HepG2 (cell line): Measurements from ENCODE around the gene SH2B2. TPM values are rescaled to one million over a fixed set of nuclear protein-coding genes. Genes with fewer than 3 reads are reported as not detected.

Source experiments
- CREB3 ChIP-seq: sonication (generic); formaldehyde crosslinking; IDR thresholded peaks from 2 replicates; pipeline ENCODE4 v1.5.0; 2020; ENCODE audit warnings: missing genetic modification reagents
- EHMT2 ChIP-seq: fragments of 200-600 bp; sonication (generic); IDR thresholded peaks from 2 replicates; pipeline ENCODE4 v1.7.0; 2017; ENCODE audit warnings: antibody characterized with exemption, low read depth, low read length, borderline replicate concordance
- KLF9 ChIP-seq: IDR thresholded peaks from 2 replicates; pipeline ENCODE4 v1.6.1; 2016; ENCODE audit warnings: low read depth
- MXD1 ChIP-seq: sonication (generic); formaldehyde crosslinking; IDR thresholded peaks from 2 replicates; pipeline ENCODE4 v1.4.0; 2020; ENCODE audit warnings: mild to moderate bottlenecking, missing genetic modification reagents
- PATZ1 ChIP-seq: sonication (generic); formaldehyde crosslinking; IDR thresholded peaks from 2 replicates; pipeline ENCODE4 v1.4.0; 2020; ENCODE audit warnings: missing genetic modification reagents
- PITX1 ChIP-seq: sonication (generic); formaldehyde crosslinking; IDR thresholded peaks from 2 replicates; pipeline ENCODE4 v1.5.1; 2020; ENCODE audit warnings: mild to moderate bottlenecking, missing genetic modification reagents
- RERE ChIP-seq: IDR thresholded peaks from 2 replicates; pipeline ENCODE4 v1.6.1; 2016; ENCODE audit warnings: low read depth, missing genetic modification reagents, missing compliant biosample characterization
- THAP11 ChIP-seq: IDR thresholded peaks from 2 replicates; pipeline ENCODE4 v1.6.1; 2016; ENCODE audit warnings: missing biosample characterization, missing genetic modification reagents
- ZBTB38 ChIP-seq: sonication (generic); formaldehyde crosslinking; IDR thresholded peaks from 2 replicates; pipeline ENCODE4 v1.5.1; 2020; ENCODE audit warnings: mild to moderate bottlenecking, missing genetic modification reagents
- ZFX ChIP-seq: sonication (generic); formaldehyde crosslinking; IDR thresholded peaks from 2 replicates; pipeline ENCODE4 v1.4.0; 2020; ENCODE audit warnings: mild to moderate bottlenecking, low read depth, missing genetic modification reagents, moderate library complexity
- ZNF136 ChIP-seq: sonication (generic); formaldehyde crosslinking; IDR thresholded peaks from 2 replicates; pipeline ENCODE4 v1.8.1; 2022; ENCODE audit warnings: low read depth, mild to moderate bottlenecking, moderate library complexity, missing genetic modification reagents
- ZNF230 ChIP-seq: sonication (generic); formaldehyde crosslinking; IDR thresholded peaks from 2 replicates; pipeline ENCODE4 v1.4.0; 2020; ENCODE audit warnings: mild to moderate bottlenecking, missing genetic modification reagents
- ZNF335 ChIP-seq: sonication (generic); formaldehyde crosslinking; IDR thresholded peaks from 2 replicates; pipeline ENCODE4 v1.4.0; 2020; ENCODE audit warnings: missing genetic modification reagents
- ZNF83 ChIP-seq: sonication (generic); formaldehyde crosslinking; IDR thresholded peaks from 2 replicates; pipeline ENCODE4 v1.4.0; 2020; ENCODE audit warnings: missing genetic modification reagents, mild to moderate bottlenecking, borderline replicate concordance
- polyA plus RNA-seq, 8 experiments: library from polyadenylated mRNA; depleted of rRNA in 3 of 8; stranded (reverse) in 7 of 8; unstranded in 1 of 8; fragments of >200 nt; fragmentation: Illumina TruSeq in 4 of 8; extraction: Trizol in 4 of 8; gene quantifications; 2 replicates each; pipeline versions ENCODE4 v1.2.1 to v1.2.3, GENCODE V29; 2011 to 2016; ENCODE audit warnings: low read depth in 4 of 8, missing spikeins in 1 of 8, mixed read lengths in 1 of 8; ENCODE audit not compliant: insufficient read depth in 1 of 8
- total RNA-seq, 5 experiments: library from RNA; depleted of rRNA; stranded (reverse); fragments of >200 nt; fragmentation: Illumina TruSeq; extraction: Trizol; gene quantifications; 2 replicates each; pipeline ENCODE4 v1.2.3, GENCODE V29; 2016; ENCODE audit warnings: low read depth in 1 of 5
- TF ChIP-seq, protein P1 (sequence below): IDR thresholded peaks from 2 replicates; pipeline ENCODE4 v1.6.1; 2016; ENCODE audit warnings: control low read depth
- TF ChIP-seq, protein P2 (sequence below): sonication (generic); formaldehyde crosslinking; IDR thresholded peaks from 2 replicates; pipeline ENCODE4 v1.4.0; 2020; ENCODE audit warnings: mild to moderate bottlenecking, missing genetic modification reagents

The SH2B2 gene
- total and polyA plus RNA-seq, 2 of the 13 experiments (the other 11 are each of a cell fraction or from before 2014, with no cell fraction given): 0.46 to 1.3 TPM

GRCh38 chr7:102286237-102287110 is at the start of gene SH2B2 (continued):
- no peak for TF ChIP-seq RERE (CRISPR knock-in tag)
- no peak for TF ChIP-seq ZNF230 (CRISPR knock-in tag)
- TF ChIP-seq CREB3 (CRISPR knock-in tag): peak; percentile 41; the same call in 1 of the 2 replicates
- TF ChIP-seq PITX1: peak; percentile 67
- 0 out of 2 replicates have a peak, but pooled peaks have one; percentile 44 for TF ChIP-seq ZNF335 (CRISPR knock-in tag)
- no peak for TF ChIP-seq EHMT2
- TF ChIP-seq ZNF136 (CRISPR knock-in tag): 0 out of 2 replicates have a peak, but pooled peaks have one; percentile 51
- TF ChIP-seq ZBTB38 (CRISPR knock-in tag): peak; percentile 38; the same call in 1 of the 2 replicates
- peak; percentile 74; the same call in 1 of the 2 replicates for TF ChIP-seq ZNF83 (CRISPR knock-in tag)
- TF ChIP-seq PATZ1 (CRISPR knock-in tag): peak; percentile 90
- peak; percentile 44; the same call in 1 of the 2 replicates for TF ChIP-seq THAP11 (CRISPR knock-in tag)
- peak; percentile 58; the same call in 1 of the 2 replicates for TF ChIP-seq MXD1 (CRISPR knock-in tag)
- TF ChIP-seq KLF9 (CRISPR knock-in tag): peak; percentile 79; the same call in 1 of the 2 replicates
- TF ChIP-seq, protein P1, sequence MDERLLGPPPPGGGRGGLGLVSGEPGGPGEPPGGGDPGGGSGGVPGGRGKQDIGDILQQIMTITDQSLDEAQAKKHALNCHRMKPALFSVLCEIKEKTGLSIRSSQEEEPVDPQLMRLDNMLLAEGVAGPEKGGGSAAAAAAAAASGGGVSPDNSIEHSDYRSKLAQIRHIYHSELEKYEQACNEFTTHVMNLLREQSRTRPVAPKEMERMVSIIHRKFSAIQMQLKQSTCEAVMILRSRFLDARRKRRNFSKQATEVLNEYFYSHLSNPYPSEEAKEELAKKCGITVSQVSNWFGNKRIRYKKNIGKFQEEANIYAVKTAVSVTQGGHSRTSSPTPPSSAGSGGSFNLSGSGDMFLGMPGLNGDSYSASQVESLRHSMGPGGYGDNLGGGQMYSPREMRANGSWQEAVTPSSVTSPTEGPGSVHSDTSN: 0 out of 2 replicates have a peak, but pooled peaks have one; percentile 11
- TF ChIP-seq ZFX: peak; percentile 80
- TF ChIP-seq, protein P2, sequence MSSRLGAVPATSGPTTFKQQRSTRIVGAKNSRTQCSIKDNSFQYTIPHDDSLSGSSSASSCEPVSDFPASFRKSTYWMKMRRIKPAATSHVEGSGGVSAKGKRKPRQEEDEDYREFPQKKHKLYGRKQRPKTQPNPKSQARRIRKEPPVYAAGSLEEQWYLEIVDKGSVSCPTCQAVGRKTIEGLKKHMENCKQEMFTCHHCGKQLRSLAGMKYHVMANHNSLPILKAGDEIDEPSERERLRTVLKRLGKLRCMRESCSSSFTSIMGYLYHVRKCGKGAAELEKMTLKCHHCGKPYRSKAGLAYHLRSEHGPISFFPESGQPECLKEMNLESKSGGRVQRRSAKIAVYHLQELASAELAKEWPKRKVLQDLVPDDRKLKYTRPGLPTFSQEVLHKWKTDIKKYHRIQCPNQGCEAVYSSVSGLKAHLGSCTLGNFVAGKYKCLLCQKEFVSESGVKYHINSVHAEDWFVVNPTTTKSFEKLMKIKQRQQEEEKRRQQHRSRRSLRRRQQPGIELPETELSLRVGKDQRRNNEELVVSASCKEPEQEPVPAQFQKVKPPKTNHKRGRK (CRISPR knock-in tag): no peak
